Posterior cingulate gyrus (tissue), 11 donors: ENCODE results near the gene GP1BA.
"Not testable (repeated sequence)": the region's sequence is repeated elsewhere in the genome, so short reads cannot be mapped to it uniquely, and the experiment has no call there.

ENCODE experiments used
- DNase-seq, 10 donors: peaks; one replicate each; pipeline versions ENCODE4 v3.0.0 to v3.0.0-alpha.2; 2020 to 2021; ENCODE audit warnings: mixed read lengths in 3 of 10
- intact Hi-C: fragments of 100-400 bp; cut with DNase I; formaldehyde crosslinking; loops from one replicate; pipeline ENCODE4 v1.15.1; 2023

GP1BA gene

DNA sequence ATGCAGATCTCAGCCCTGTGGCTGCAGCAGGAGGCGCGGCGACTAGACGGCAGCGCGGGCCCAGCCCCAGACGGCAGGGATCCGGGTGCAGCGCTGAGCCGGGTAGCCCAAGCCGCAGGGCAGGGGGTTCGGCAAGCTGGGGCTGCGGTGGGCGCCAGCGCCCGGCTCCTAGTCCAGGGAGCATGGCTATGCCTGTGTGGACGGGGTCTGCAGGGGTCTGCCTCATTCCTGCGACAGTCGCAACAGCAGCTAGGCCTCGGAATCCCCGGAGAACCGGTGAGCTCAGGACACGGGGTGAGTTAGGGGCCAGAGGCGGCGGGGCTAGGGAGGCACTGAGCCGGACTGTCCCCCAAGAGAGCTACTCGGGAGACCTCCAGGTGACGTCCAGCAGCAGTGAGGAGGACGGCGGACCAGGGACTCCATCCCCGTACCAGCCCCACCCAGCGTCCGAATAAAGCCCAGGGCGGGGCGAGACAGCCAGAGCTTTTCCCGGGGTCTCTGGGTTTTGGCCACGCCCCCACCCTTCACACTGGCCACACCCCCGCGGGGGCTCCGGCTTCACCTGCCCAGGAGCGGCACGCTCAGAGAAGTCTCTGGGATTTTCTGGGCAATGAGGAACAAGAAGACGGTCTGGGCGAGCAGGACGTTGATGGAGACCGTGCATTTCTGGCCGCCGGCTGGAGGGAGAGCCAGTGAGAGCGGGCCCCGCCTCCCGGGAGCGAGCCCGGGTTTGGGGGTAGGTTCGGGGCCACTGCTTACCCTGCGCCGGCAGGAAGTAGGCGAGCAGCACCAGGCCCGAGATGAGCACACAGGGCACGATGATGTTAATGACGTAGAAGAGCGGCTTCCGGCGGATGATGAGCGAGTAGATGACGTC lies 31.6 kb upstream of the GP1BA start:
- DNase-seq, result peak in 3 of 10 donors; percentile 67 to 83 (median 81)
- intact Hi-C loops, result loop anchor here (5.0 to 10.0 kb wide), 3 partner anchors 64 to 168 kb away; partner anchors contain the start of genes GLTPD2, MED11, SPAG7 and VMO1

DNA sequence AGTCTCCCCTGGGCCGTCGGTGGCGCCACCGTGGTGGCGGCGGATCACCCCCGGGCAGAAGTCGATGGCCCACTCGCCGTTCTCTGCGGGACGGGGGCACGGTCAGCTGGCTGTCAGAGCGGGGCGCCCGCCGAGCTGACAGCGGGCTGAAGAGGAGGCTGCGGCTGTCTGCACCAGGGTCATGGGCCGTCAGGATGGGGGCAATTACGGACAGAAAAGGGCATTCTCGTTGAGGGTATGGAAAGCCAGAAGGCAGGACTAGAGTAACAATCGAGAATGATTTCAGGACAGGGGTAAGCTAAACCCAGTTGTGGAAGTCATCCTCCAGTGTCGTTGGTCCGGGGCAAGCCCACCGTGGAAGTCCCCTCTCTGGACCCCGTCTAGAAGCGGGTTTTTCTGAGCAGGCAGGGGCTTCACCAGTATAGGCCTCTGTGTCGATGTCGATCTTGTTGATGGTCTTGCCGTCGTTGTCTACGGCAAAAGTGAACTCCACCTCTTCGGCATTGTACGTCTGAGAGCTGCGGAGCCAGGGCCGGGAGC lies 30.9 kb upstream of the GP1BA start:
- intact Hi-C loops, result loop anchor here (5.0 to 10.0 kb wide), 3 partner anchors 64 to 169 kb away; partner anchors contain the start of genes GLTPD2, MED11, SPAG7 and VMO1
- peak in 1 of 10 donors; percentile 58 for DNase-seq

DNA sequence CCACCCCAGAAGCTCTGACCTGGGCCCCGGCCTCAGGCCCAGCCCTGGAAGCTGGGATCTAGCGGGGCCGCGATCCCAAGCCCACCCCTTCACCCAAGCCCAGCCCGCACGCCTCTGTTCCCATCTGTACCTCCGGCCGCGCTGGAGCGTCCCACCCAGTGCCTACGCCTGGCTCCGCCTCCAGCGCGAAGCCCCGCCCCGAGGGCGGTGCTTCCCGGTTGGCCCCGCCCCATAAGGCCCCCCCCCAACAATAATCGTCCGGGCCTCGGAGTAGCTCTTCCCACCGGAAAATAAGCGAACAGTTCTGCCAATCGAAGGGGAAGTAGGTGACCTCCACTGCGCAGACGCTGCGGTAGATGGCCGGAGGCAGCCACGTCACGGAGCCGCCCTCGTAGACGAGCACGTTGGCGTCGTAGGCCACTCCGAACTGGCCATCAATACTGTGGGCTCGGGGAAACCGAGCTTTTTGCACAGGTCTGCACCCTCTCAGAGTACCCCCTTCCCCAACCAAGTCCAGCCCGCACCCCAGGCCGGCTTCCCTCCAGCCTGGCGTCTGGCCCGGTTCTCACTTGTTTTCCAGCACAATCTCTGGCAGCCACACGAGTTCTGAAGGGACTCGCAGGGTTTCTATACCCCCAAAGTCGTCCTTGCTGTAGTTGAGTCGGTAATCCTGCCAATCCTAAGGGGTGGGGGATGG lies 30.3 kb upstream of the GP1BA start:
- intact Hi-C loops, result loop anchor here (5.0 to 10.0 kb wide), 3 partner anchors 63 to 169 kb away; partner anchors contain the start of genes GLTPD2, MED11, SPAG7 and VMO1
- DNase-seq, result peak in 7 of 10 donors; percentile 37 to 90 (median 55)

DNA sequence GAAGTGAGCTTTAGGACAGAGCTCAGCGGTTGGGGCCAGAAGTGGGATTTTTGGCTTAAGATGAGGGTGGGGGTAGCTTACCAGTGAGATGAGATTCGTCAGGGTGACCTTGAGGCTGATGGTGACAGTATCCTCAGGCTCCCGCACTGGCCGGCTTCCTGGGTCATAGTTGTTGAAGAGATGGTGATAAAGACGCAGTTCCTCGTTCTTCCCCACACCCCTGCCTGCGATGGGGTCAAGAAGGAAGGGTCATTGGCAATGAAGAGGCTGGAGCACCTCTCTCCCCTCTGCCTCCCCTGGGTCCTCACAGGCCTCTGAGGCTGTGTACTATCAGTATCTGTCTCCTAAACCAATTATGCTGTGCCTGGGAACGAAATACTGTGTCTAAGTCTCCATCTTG lies 29.5 kb upstream of the GP1BA start:
- intact Hi-C loops, result loop anchor here (5.0 to 10.0 kb wide), 3 partner anchors 62 to 170 kb away; partner anchors contain the start of genes GLTPD2, MED11, SPAG7 and VMO1

DNA sequence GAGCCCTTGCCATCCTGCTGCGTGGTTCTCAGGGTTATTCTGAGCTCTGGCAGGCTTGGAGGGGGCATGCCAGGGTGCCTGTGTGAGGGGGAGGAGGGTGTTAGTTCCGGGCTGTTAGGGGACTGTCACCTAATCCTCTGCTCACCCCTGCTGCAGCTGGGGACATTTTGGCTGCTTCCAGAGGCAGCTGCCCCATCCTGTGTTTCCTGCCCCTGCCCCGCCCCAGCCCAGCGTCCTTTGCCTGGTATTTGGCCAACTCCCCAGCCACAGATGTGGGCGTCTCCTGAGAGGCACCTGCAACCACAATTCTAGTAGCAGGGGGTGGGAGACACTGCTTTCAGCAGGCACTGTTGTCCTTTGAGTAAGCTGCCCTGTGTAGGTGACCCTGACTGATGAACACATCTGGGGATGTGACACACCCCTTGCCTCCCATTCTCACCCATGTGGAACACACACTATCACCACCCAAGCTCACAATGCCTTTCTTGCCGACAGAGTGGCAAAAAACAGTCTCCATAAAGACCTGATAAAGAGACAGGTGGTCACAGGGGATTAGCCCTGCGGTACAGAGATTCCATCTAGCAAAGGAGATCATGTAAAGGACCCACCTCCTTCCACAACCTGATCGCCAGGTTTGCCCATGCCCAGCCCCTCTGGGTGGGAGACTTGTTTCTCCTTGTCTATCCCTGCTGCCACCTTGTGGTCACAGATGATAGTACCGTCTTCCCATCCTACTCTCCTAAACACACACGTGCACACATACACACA lies 28.8 kb upstream of the GP1BA start, which contains the start of gene CHRNE:
Gene CHRNE, minus strand, starts transcription at position 48 of the 768 bp plus-strand sequence. Its CDS starts 35 bp downstream, at position 13.
- intact Hi-C loops, result loop anchor here (5.0 to 10.0 kb wide), 3 partner anchors 62 to 171 kb away; partner anchors contain the start of genes GLTPD2, MED11, SPAG7 and VMO1
- DNase-seq, result peak in 8 of 10 donors; percentile 36 to 87 (median 78)

More for the DNA sequence above, 29.5 kb upstream of the GP1BA start:
- peak in 2 of 10 donors; percentile 64 to 70 for DNase-seq

DNA sequence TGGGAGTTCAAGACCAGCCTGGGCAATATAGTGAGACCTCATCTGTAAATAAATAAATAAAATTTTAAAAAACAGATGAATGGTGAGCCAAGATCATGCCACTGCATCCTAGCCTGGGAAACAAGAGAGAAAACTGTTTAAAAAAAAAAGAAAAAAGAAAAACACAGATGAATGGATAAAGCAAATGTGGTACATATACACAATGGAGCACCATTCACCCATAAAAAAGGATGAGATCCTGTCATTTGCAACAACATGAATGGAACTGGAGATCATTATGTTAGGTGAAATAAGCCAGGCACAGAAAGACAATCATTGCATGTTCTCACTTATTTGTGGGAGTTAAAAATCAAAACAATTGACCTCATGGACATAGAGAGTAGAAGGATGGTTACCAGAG lies 25.4 kb upstream of the GP1BA start:
- intact Hi-C loops, result loop anchor here (10.0 kb wide), 1 partner anchor 58 kb away; the partner anchor contains the start of gene SPAG7
- DNase-seq, result not testable (repeated sequence)

DNA sequence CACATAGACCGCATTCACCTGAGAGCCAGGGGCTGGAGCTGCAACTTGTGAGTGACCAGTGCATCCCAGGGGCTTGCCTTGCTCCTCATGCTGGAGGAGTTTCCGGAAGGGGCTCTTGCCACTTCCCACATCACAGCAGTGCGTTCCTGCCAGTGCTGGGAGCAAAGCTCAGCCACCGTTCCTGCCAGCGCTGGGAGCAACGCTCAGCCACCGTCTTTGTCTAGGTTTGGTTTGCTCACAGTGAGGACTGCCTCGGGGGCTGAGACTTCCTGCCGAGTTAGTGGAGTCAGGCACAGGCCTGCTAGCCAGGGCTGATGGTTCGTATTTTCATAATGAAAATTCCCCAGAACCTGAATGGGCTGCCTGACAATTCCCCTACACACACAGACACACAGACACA lies 23.8 kb upstream of the GP1BA start:
- intact Hi-C loops, result loop anchor here (10.0 kb wide), 1 partner anchor 56 kb away; the partner anchor contains the start of gene SPAG7
- peak in 3 of 10 donors; percentile 47 to 75 (median 52) for DNase-seq

DNA sequence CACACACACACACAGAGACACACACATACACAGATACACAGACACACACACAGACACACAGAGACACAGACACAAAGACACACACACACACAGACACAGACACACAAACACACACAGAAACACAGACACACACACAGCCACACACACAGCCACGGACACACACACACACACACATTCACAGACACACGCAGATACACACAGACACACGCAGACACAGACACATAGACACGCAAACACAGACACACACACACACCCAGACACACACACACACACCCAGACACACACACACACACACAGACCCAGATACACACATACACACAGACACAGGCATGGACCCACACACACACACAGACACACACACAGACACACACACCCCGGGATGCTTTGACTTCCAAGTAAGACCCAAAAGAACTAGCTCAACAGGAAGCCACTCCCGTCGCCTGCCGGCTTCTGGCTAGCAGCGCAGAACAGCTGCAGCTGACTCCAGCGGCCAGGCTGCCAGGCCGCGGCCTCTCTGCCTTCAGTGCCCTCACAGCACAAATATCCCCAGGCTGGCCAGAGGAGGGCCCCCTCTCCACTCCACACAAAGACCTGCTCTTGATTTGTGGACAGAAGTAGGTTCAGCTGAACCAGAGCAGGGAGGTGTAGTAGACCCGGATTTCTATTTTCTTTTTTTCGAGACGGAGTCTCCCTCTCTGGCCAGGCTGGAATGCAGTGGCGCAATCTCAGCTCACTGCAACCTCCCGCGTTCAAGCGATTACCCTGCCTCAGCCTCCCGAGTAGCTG lies 23.2 kb upstream of the GP1BA start:
- intact Hi-C loops, result loop anchor here (1.0 to 10.0 kb wide), 2 partner anchors 56 to 153 kb away; partner anchors contain the start of gene SPAG7
- DNase-seq, result peak; percentile 66 to 97 (median 81)

DNA sequence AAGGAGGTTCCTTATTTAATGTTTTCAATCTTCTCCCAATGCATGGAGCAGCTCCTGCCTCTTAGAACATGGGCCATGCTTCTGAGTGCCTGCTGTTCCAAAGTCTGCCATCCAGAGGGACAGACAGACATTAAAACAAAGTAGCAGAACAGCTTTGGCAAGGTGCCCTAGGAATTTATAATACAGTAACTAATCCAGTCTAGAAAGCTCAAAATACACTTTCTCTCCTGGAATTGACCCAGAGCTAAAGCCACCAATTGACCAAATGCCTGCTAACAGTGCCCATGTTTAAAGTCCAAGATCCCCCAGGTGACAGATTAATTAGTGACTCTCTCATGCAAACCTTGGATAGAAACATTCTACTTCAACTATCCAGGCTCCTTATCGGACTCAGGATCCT lies 18.1 kb upstream of the GP1BA start:
- intact Hi-C loops, result no loop called here
- no peak for DNase-seq

DNA sequence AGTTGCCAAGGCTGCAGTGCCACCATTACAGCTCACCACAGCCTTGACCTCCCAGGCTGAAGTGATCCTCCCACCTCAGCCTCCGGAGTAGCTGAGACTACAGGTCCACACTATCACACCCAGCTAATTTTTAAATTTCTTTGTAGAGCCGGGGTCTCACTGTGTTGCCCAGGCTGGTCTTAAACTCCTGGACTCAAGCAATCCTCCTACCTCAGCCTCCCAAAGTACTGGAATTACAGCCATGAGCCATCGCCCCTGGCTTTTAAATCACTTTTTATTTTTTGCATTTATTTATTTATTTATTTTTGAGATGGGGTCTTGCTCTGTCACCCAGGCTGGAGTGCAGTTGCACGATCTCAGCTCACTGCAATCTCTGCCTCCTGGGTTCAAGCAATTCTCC lies 17.5 kb upstream of the GP1BA start:
- peak in 2 of 10 donors; percentile 27 to 39 for DNase-seq
- intact Hi-C loops, result not testable (repeated sequence)

DNA sequence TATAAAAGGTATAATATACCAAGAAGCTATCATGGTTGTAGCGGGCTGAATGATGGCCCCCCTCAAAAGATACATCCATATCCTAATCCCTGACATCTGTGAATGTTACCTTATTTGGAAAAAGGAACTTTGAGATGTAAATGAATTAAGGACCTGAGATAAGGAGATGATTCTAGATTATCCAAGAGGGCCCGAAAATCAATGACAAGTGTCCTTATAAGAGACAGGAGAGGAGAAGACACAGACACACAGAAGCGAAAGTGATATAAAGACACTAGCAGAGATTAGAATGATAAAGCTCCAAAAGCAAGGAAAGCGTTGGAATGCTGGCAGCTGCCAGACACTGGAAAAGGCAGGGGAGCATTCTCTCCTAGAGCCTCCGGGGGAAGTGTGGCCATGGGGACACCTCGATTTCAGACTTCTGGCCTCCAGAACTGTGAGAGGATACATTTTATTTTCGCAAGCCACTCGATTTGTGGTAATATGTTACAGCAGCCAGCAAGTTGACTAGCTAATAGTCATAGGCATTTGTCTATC lies 12.5 kb upstream of the GP1BA start:
- intact Hi-C loops, result no loop called here
- DNase-seq, result peak in 2 of 10 donors; percentile 8 to 29

DNA sequence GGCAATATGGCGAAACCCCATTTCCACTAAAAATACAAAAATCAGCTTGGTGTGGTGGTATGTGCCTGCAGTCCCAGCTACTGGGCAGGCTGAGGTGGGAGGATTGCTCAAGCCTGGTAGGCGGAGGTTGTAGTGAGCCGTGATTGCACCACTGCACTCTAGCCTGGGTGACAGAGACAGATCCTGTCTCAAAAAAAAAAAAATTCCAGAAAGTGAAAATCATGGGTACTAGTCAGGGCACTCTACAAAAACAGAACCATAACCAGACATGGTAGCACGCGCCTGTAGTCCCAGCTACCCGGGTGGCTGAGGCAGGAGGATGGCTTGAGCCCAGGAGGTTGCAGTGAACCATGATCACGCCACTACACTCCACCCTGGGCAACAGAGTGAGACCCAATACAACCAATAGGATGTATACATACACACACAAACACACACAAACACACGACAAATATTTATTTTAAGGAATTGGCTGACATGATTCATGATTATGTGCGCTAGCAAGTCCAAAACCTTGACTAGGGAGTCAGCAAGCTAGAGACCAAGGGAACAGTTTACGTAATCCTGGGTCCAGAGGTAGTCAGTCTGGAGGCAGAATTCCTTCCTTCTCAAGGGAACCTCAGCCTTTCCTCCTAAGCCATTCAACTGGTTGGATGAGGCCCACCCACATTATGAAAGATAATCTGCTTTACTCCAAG lies 11.6 kb upstream of the GP1BA start:
- DNase-seq, result peak in 2 of 10 donors; percentile 36 to 41
- intact Hi-C loops, result no loop called here

DNA sequence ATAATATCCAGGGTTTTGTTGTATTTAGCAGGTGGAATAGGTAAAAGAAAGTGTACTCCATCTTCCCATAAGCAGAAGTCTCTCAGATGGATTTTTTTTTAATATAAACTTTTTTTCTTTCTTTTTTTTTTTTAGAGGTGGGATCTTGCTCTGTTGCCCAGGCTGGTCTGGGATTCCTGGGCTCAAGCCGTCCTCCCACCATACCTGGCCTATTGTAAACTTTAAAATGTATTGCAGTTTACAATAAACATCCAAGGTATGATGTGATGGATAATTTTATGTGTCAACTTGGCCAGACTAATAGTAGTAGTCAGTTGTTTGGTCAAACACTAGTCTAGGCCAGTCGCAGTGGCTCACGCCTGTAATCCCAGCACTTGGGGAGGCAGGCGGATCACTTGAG lies 10.8 kb upstream of the GP1BA start:
- intact Hi-C loops, result no loop called here
- DNase-seq, result peak in 2 of 10 donors; percentile 8 to 24

DNA sequence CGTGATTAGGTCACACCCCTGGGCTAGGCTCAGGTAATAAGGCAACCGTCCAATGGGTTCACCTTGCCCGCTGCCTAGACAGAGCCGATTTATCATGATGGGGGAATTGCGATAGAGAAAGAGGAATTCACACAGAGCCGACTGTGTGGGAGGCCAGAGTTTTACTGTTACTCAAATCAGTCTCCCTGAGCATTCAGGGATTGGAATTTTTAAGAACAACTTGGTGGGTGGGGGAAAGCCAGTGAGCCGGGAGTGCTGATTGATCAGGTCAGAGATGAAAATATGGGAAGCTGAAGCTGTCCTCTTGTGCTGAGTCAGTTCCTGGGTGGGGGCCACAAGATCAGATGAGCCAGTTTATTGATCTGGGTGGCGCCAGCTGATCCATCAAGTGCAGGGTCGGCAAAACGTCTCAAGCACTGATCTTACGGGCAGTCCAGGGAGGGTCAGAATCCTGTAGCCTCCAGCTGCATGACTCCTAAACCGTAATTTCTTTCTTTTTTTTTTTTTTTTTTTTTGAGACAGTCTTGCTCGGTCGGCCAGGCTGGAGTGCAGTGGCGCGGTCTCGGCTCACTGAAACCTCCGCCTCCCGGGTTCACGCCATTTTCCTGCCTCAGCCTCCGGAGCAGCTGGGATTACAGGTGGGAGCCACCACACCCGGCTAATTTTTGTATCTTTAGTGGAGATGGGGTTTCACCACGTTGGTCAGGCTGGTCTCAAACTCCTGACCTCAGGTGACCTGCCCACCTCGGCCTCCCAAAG lies 5.3 kb upstream of the GP1BA start:
- peak in 1 of 10 donors; percentile 16 for DNase-seq
- intact Hi-C loops, result not testable (repeated sequence)

DNA sequence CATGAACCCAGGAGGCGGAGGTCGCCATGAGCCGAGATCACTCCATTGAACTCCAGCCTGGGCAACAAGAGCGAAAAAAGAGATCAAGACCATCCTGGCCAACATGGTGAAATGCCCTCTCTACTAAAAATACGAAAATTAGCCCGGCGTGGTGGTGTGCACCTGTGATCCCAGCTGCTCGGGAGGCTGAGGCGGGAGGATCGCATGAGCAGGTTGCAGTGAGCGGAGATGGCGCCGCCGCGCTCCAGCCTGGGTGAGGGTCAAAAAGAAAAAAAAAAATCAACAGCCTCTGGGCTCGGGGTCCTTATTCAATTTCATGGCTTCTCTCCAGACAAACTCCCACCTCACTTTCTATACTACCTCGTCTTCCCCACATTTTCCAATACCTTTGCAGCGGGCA lies 3.2 kb upstream of the GP1BA start:
- peak in 2 of 10 donors; percentile 59 for DNase-seq
- intact Hi-C loops, result no loop called here

DNA sequence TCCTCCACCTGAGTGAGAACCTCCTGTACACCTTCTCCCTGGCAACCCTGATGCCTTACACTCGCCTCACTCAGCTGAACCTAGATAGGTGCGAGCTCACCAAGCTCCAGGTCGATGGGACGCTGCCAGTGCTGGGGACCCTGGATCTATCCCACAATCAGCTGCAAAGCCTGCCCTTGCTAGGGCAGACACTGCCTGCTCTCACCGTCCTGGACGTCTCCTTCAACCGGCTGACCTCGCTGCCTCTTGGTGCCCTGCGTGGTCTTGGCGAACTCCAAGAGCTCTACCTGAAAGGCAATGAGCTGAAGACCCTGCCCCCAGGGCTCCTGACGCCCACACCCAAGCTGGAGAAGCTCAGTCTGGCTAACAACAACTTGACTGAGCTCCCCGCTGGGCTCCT lies 679 bp downstream of the GP1BA start:
- intact Hi-C loops, result no loop called here

DNA sequence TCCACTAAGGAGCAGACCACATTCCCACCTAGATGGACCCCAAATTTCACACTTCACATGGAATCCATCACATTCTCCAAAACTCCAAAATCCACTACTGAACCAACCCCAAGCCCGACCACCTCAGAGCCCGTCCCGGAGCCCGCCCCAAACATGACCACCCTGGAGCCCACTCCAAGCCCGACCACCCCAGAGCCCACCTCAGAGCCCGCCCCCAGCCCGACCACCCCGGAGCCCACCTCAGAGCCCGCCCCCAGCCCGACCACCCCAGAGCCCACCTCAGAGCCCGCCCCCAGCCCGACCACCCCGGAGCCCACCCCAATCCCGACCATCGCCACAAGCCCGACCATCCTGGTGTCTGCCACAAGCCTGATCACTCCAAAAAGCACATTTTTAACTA lies 1.6 kb downstream of the GP1BA start:
- peak in 3 of 10 donors; percentile 12 to 35 (median 19) for DNase-seq
- intact Hi-C loops, result no loop called here

More for the DNA sequence above, 679 bp downstream of the GP1BA start:
- DNase-seq, result peak in 3 of 10 donors; percentile 61 to 80 (median 66)
